Measurements from ENCODE around the gene CDH23. TPM values are rescaled to one million over a fixed set of nuclear protein-coding genes. Genes with fewer than 3 reads are reported as not detected.

The CDH23 gene
- total RNA-seq, 1 experiment from 2014 or later: 0.07 TPM

DNA sequence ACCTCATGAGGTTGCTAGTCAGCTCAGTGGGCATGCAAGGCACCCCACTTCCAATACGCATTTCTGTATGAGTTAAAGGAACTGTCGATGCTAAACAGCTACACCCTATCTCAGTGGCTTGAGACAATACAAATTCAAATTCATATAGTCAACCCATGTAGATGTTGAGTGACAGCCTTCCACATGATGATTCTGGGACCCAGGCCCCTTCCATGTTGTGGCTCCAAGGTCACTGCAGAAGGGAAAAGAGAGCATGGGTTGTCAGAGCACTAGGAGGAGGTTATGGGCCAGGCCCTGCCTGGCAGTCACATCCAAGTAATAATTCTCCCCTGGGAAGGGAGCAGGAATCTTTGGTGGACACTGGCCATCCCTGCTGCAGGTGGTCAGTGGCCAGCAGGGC is 294.7 kb downstream of the CDH23 start:
- CTCF ChIA-PET: interaction anchor here (0.9 kb wide), 1 partner anchor 376 kb away, joined by 3 read pairs; no protein-coding TSS in a partner anchor
- H3K27ac Mint-ChIP-seq (ENCODE audit: unreplicated experiment): no peak overlapping the region
- TF ChIP-seq, protein P1, sequence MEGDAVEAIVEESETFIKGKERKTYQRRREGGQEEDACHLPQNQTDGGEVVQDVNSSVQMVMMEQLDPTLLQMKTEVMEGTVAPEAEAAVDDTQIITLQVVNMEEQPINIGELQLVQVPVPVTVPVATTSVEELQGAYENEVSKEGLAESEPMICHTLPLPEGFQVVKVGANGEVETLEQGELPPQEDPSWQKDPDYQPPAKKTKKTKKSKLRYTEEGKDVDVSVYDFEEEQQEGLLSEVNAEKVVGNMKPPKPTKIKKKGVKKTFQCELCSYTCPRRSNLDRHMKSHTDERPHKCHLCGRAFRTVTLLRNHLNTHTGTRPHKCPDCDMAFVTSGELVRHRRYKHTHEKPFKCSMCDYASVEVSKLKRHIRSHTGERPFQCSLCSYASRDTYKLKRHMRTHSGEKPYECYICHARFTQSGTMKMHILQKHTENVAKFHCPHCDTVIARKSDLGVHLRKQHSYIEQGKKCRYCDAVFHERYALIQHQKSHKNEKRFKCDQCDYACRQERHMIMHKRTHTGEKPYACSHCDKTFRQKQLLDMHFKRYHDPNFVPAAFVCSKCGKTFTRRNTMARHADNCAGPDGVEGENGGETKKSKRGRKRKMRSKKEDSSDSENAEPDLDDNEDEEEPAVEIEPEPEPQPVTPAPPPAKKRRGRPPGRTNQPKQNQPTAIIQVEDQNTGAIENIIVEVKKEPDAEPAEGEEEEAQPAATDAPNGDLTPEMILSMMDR (IDR thresholded peaks at IDR 0.05; ENCODE audit: unreplicated experiment): no peak
- H3K36me3 Mint-ChIP-seq (ENCODE audit: insufficient read depth, unreplicated experiment): no peaks in the 10 kb centered on the region
- DNase-seq: no peak
- peaks cover 23% of the 10 kb centered on the region for H3K27me3 Mint-ChIP-seq (ENCODE audit: unreplicated experiment)
- no peak overlapping the region for H3K4me3 Mint-ChIP-seq (ENCODE audit: low read depth, unreplicated experiment)
- no TSS peak for BruUV-seq (replicated peaks)
- H3K4me1 Mint-ChIP-seq (ENCODE audit: low read depth, unreplicated experiment): peaks cover 8% of the 10 kb centered on the region
- peaks cover 4% of the 10 kb centered on the region for H3K9me3 Mint-ChIP-seq (ENCODE audit: low read depth, unreplicated experiment)
- intact Hi-C loops (cut with micrococcal nuclease; ENCODE audit: unreplicated experiment): loop anchor here (10.0 kb wide), 1 partner anchor 123 kb away; no protein-coding TSS in a partner anchor

DNA sequence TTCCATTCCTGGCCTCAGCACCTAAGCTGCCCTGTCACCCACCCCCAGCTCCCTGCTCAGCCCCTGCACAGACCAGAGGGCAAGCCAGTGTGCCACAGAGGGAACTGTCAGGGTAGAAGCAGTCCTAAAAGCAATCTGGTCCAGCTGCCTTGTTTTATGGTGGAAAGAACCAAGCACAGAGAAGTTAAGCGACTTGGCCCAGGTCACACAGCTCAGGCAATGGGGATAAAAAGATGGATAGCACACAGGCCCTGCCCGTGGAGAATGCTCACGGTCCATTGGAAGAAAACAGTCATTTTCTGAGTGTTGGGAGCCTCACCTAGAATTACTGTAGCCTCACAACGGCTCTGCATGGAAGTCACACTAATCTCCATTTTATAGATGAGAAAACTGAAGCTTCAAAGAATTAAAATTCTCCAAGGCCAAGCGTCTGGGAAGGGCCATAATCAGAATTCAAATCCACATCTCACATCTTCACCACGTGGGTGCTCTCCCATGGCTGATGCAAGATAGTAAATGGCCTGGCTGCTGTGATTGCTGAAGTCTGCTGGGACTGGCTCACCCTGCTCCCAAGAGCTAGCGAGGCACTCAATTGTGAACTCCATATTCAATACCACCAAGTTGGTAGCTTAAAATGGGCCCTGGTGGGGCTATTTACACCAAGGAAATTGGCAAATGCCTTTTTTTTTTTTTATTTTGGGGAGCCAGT is 296.0 kb downstream of the CDH23 start:
- TF ChIP-seq, protein P1 (IDR thresholded peaks at IDR 0.05; ENCODE audit: unreplicated experiment): no peak
- Mint-ChIP-seq H3K9me3 (ENCODE audit: low read depth, unreplicated experiment) (peaks cover 4% of the 10 kb centered on the region), H3K4me3 (ENCODE audit: low read depth, unreplicated experiment) (no peak overlapping the region), H3K36me3 (ENCODE audit: insufficient read depth, unreplicated experiment) (no peaks in the 10 kb centered on the region), H3K27ac (ENCODE audit: unreplicated experiment) (no peak overlapping the region), H3K27me3 (ENCODE audit: unreplicated experiment) (peaks cover 13% of the 10 kb centered on the region), H3K4me1 (ENCODE audit: low read depth, unreplicated experiment) (peaks cover 8% of the 10 kb centered on the region)
- BruUV-seq (replicated peaks): no TSS peak
- intact Hi-C loops (cut with micrococcal nuclease; ENCODE audit: unreplicated experiment): loop anchor here (10.0 kb wide), 1 partner anchor 122 kb away; no protein-coding TSS in a partner anchor
- CTCF ChIA-PET: interaction anchor here (0.6 to 1.2 kb wide), 2 partner anchors 16 to 294 kb away, joined by 3 to 4 read pairs; no protein-coding TSS in a partner anchor
- no peak for DNase-seq

DNA sequence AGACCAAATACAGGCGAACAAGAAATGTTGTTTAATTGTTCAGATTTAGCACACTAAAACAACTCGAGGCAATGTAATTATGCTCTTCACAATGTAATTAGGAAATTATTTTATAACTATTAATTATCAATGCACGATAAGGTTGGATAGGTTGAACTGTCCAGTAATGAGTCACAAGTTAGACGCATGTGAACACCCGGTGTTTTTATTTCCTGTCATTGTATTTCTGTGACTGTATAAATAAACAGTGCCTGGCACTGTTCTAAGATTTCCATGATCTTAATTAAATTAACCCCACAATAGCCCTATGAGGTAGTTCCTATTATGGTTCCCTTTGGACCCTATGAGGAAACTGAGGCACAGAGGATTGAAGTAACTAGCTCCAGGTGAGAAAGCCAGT is 296.7 kb downstream of the CDH23 start:
- Mint-ChIP-seq H3K4me3 (ENCODE audit: low read depth, unreplicated experiment) (no peak overlapping the region), H3K36me3 (ENCODE audit: insufficient read depth, unreplicated experiment) (no peaks in the 10 kb centered on the region), H3K27me3 (ENCODE audit: unreplicated experiment) (peaks cover 13% of the 10 kb centered on the region), H3K9me3 (ENCODE audit: low read depth, unreplicated experiment) (no peaks in the 10 kb centered on the region), H3K4me1 (ENCODE audit: low read depth, unreplicated experiment) (peaks cover 8% of the 10 kb centered on the region), H3K27ac (ENCODE audit: unreplicated experiment) (peak overlapping the region; percentile 16)
- no TSS peak for BruUV-seq (replicated peaks)
- CTCF ChIA-PET: interaction anchor here (0.7 kb wide), 1 partner anchor 50 kb away, joined by 3 read pairs; no protein-coding TSS in a partner anchor
- TF ChIP-seq, protein P1 (IDR thresholded peaks at IDR 0.05; ENCODE audit: unreplicated experiment): no peak
- intact Hi-C loops (cut with micrococcal nuclease; ENCODE audit: unreplicated experiment): loop anchor here (10.0 kb wide), 1 partner anchor 121 kb away; no protein-coding TSS in a partner anchor
- DNase-seq: no peak

DNA sequence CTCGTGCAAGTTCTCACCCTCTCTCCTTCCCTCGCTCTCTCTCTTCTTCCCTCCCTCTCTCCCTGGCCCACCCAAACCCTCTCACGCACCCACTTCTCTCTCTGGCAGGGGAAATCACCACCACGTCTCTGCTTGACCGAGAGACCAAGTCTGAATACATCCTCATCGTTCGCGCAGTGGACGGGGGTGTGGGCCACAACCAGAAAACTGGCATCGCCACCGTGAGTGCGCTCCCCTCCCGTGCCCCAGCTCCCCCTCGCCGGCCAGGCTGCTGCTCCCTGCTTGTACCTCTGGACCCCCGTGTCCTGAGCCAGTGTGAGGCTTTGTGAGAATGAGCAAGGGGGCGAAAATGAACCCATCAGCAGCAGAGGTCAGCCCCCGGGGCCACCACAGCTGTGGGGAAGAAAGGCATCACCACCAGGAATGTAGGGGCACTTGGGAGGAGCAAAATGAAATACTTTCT is 297.4 kb downstream of the CDH23 start:
- peaks cover 13% of the 10 kb centered on the region for H3K27me3 Mint-ChIP-seq (ENCODE audit: unreplicated experiment)
- TF ChIP-seq, protein P1 (IDR thresholded peaks at IDR 0.05; ENCODE audit: unreplicated experiment): no peak
- peaks cover 8% of the 10 kb centered on the region for H3K4me1 Mint-ChIP-seq (ENCODE audit: low read depth, unreplicated experiment)
- no peaks in the 10 kb centered on the region for H3K36me3 Mint-ChIP-seq (ENCODE audit: insufficient read depth, unreplicated experiment)
- intact Hi-C loops (cut with micrococcal nuclease; ENCODE audit: unreplicated experiment): loop anchor here (10.0 kb wide), 1 partner anchor 121 kb away; no protein-coding TSS in a partner anchor
- BruUV-seq (replicated peaks): no TSS peak
- H3K4me3 Mint-ChIP-seq (ENCODE audit: low read depth, unreplicated experiment): no peak overlapping the region
- DNase-seq: no peak
- peak overlapping the region; percentile 16 for H3K27ac Mint-ChIP-seq (ENCODE audit: unreplicated experiment)
- H3K9me3 Mint-ChIP-seq (ENCODE audit: low read depth, unreplicated experiment): no peaks in the 10 kb centered on the region
- CTCF ChIA-PET: interaction anchor here (1.0 kb wide), 1 partner anchor 117 kb away, joined by 3 read pairs; no protein-coding TSS in a partner anchor
